ENCODE data around the gene VEZF1.
A peak's percentile ranks its signal among the peaks of the same experiment; 100 is the strongest.

The VEZF1 gene

GRCh38 chr17:57987581-57988300, at the start of gene VEZF1:
TSS of gene VEZF1 (minus strand) at chr17:57988254. CDS start at chr17:57988111, 143 bp downstream.
- intact Hi-C loops (cut with DNase I), result loop anchor here (5.0 kb wide), 2 partner anchors 35 to 95 kb away; no protein-coding TSS in a partner anchor

GRCh38 chr17:58032691-58033415, 44.8 kb upstream of the VEZF1 start:
- DNase-seq, result no peak
- intact Hi-C loops (cut with DNase I), result no loop called here

More at GRCh38 chr17:57987581-57988300, at the start of gene VEZF1:
- DNase-seq, result peak; percentile 59 to 95 (median 66)

- DNase-seq, result no peak
- intact Hi-C loops (cut with DNase I), result no loop called here
Measured at GRCh38 chr17:58028578-58028977, 40.5 kb upstream of the VEZF1 start.

GRCh38 chr17:58020401-58020800, 32.3 kb upstream of the VEZF1 start:
- DNase-seq, result no peak
- intact Hi-C loops (cut with DNase I), result no loop called here

- intact Hi-C loops (cut with DNase I), result no loop called here
Measured at GRCh38 chr17:58019521-58019920, 31.5 kb upstream of the VEZF1 start.

GRCh38 chr17:58019039-58019438, 31.0 kb upstream of the VEZF1 start:
- DNase-seq, result no peak

More at GRCh38 chr17:58019521-58019920, 31.5 kb upstream of the VEZF1 start:
- DNase-seq, result no peak

GRCh38 chr17:58010067-58010799, 22.2 kb upstream of the VEZF1 start:
- DNase-seq, result peak in 1 of 10 donors; percentile 67
- intact Hi-C loops (cut with DNase I), result no loop called here

More at GRCh38 chr17:58019039-58019438, 31.0 kb upstream of the VEZF1 start:
- intact Hi-C loops (cut with DNase I), result no loop called here

GRCh38 chr17:58007781-58008706, 20.0 kb upstream of the VEZF1 start:
- intact Hi-C loops (cut with DNase I), result loop anchor here (5.0 kb wide), 2 partner anchors 74 to 104 kb away; partner anchors contain the start of gene DYNLL2
- peak in 2 of 10 donors; percentile 14 to 73 for DNase-seq

GRCh38 chr17:58006924-58007780, 19.1 kb upstream of the VEZF1 start, which contains the start of gene SRSF1:
TSS of gene SRSF1 (minus strand) at chr17:58007246. CDS start at chr17:58007137, 109 bp downstream.
- peak; percentile 91 to 99 (median 96) for DNase-seq
- intact Hi-C loops (cut with DNase I), result loop anchor here (5.0 kb wide), 2 partner anchors 75 to 105 kb away; partner anchors contain the start of gene DYNLL2

- intact Hi-C loops (cut with DNase I), result loop anchor here (5.0 kb wide), 2 partner anchors 76 to 106 kb away; partner anchors contain the start of gene DYNLL2
- peak; percentile 53 to 95 (median 69) for DNase-seq
Measured at GRCh38 chr17:58006560-58006923, 18.5 kb upstream of the VEZF1 start.

- DNase-seq, result no peak
- intact Hi-C loops (cut with DNase I), result loop anchor here (5.0 kb wide), 2 partner anchors 76 to 106 kb away; partner anchors contain the start of gene DYNLL2
Measured at GRCh38 chr17:58005728-58006559, 17.9 kb upstream of the VEZF1 start.

GRCh38 chr17:58005031-58005727, 17.1 kb upstream of the VEZF1 start:
- intact Hi-C loops (cut with DNase I), result loop anchor here (5.0 kb wide), 2 partner anchors 77 to 107 kb away; partner anchors contain the start of gene DYNLL2
- no peak for DNase-seq

- intact Hi-C loops (cut with DNase I), result no loop called here
- DNase-seq, result no peak
Measured at GRCh38 chr17:58004060-58004459, 16.0 kb upstream of the VEZF1 start.

GRCh38 chr17:58002973-58003372, 14.9 kb upstream of the VEZF1 start:
- intact Hi-C loops (cut with DNase I), result no loop called here
- no peak for DNase-seq

- intact Hi-C loops (cut with DNase I), result no loop called here
- no peak for DNase-seq
Measured at GRCh38 chr17:58002154-58002948, 14.3 kb upstream of the VEZF1 start.
